Vagina (tissue), 2 donors: ENCODE results near the gene NT5DC2. TPM values are rescaled to one million over a fixed set of nuclear protein-coding genes. Genes with fewer than 3 reads are reported as not detected.

Experiments
- DNase-seq, 2 donors: peaks; one replicate each; pipeline ENCODE4 v3.0.0-alpha.2; 2017; ENCODE audit errors: extremely low spot score in 2 of 2
- H3K27ac ChIP-seq: fragments of 200-600 bp; sonication (generic); one replicate; pipeline ENCODE4 v1.5.1; 2019
- H3K27me3 ChIP-seq: fragments of 200-600 bp; sonication (generic); one replicate; pipeline ENCODE4 v1.5.1; 2019
- H3K36me3 ChIP-seq, 2 donors: fragments of 200-600 bp; sonication (generic); one replicate each; pipeline ENCODE4 v1.5.1; 2017 to 2019
- H3K4me1 ChIP-seq: fragments of 200-600 bp; sonication (generic); one replicate; pipeline ENCODE4 v1.5.1; 2019
- H3K4me3 ChIP-seq, 2 donors: fragments of 200-600 bp; sonication (generic); 1 replicate in 1 of 2; 2 replicates in 1 of 2; pipeline ENCODE4 v1.5.1; 2016 to 2019
- H3K9me3 ChIP-seq: fragments of 200-600 bp; sonication (generic); one replicate; pipeline ENCODE4 v1.5.1; 2019
- CTCF ChIP-seq, 3 experiments: fragments of 450-650 bp in 2 of 3; fragments of 200-600 bp in 1 of 3; sonication (generic) in 1 of 3; IDR thresholded peaks; one replicate each; pipeline ENCODE4 v1.5.1; 2017 to 2019; ENCODE audit warnings: antibody characterized with exemption in 3 of 3, mild to moderate bottlenecking in 2 of 3, moderate library complexity in 2 of 3
- POLR2A ChIP-seq, 2 donors: fragments of 450-650 bp; IDR thresholded peaks; one replicate each; pipeline ENCODE4 v1.6.1; 2017; ENCODE audit warnings: antibody characterized with exemption in 2 of 2, mild to moderate bottlenecking in 2 of 2, moderate library complexity in 2 of 2
- POLR2AphosphoS5 ChIP-seq, 2 donors: sonication (generic); formaldehyde crosslinking; IDR thresholded peaks; one replicate each; pipeline ENCODE4 v1.9.0; 2017; ENCODE audit warnings: antibody characterized with exemption in 2 of 2, mild to moderate bottlenecking in 2 of 2, low read depth in 1 of 2; ENCODE audit not compliant: insufficient read depth in 1 of 2
- intact Hi-C: fragments of 100-400 bp; cut with DNase I; formaldehyde crosslinking; loops from one replicate; pipeline ENCODE4 v1.15.1; 2023
- total RNA-seq: library from RNA; depleted of rRNA; stranded (reverse); fragments of >200 nt; gene quantifications from one replicate; pipeline ENCODE4 v1.2.3, GENCODE V29; 2016

NT5DC2 gene
- total RNA-seq, 1 donor from 2014 or later: 63.3 TPM

- H3K9me3 ChIP-seq: no peaks in the 10 kb centered on the region
- H3K4me3 ChIP-seq: no peak overlapping the region
- no peak for DNase-seq
- intact Hi-C loops: loop anchor here (10.0 kb wide), 1 partner anchor 97 kb away; no protein-coding TSS in a partner anchor
- no peak for TF ChIP-seq CTCF (IDR thresholded peaks at IDR 0.05)
- no peak overlapping the region for H3K27ac ChIP-seq
- H3K27me3 ChIP-seq: no peaks in the 10 kb centered on the region
- peaks cover 38% of the 10 kb centered on the region for H3K4me1 ChIP-seq
- peaks cover 0 to 6% of the 10 kb centered on the region in 2 donors for H3K36me3 ChIP-seq
Observed at GRCh38 chr3:52521881-52522650, 11.6 kb downstream of the NT5DC2 start.

GRCh38 chr3:52521488-52521824 lies 12.2 kb downstream of the NT5DC2 start:
- Histone ChIP-seq H3K27me3 (no peaks in the 10 kb centered on the region), H3K4me1 (peaks cover 34% of the 10 kb centered on the region), H3K36me3 (peaks cover 0 to 5% of the 10 kb centered on the region in 2 donors), H3K9me3 (no peaks in the 10 kb centered on the region), H3K27ac (no peak overlapping the region), H3K4me3 (no peak overlapping the region)
- no peak for TF ChIP-seq POLR2A (IDR thresholded peaks at IDR 0.05)
- no peak for TF ChIP-seq POLR2AphosphoS5 (IDR thresholded peaks at IDR 0.05; ENCODE audit: insufficient read depth in 1 of 2, low read depth in 1 of 2)
- TF ChIP-seq CTCF (IDR thresholded peaks at IDR 0.05): no peak
- intact Hi-C loops: loop anchor here (10.0 kb wide), 1 partner anchor 97 kb away; no protein-coding TSS in a partner anchor
- no peak for DNase-seq

- TF ChIP-seq POLR2AphosphoS5 (IDR thresholded peaks at IDR 0.05; ENCODE audit: insufficient read depth in 1 of 2, low read depth in 1 of 2) (no peak), CTCF (IDR thresholded peaks at IDR 0.05) (no peak), POLR2A (IDR thresholded peaks at IDR 0.05) (no peak)
- Histone ChIP-seq H3K4me3 (no peak overlapping the region), H3K36me3 (peaks cover 0 to 5% of the 10 kb centered on the region in 2 donors), H3K27me3 (no peaks in the 10 kb centered on the region), H3K27ac (no peak overlapping the region), H3K9me3 (no peaks in the 10 kb centered on the region), H3K4me1 (peaks cover 28% of the 10 kb centered on the region)
- DNase-seq: no peak
- intact Hi-C loops: loop anchor here (10.0 kb wide), 1 partner anchor 96 kb away; no protein-coding TSS in a partner anchor
Observed at GRCh38 chr3:52520716-52521487, 12.8 kb downstream of the NT5DC2 start.

GRCh38 chr3:52520141-52520667 lies 13.5 kb downstream of the NT5DC2 start:
- Histone ChIP-seq H3K36me3 (peaks cover 0 to 5% of the 10 kb centered on the region in 2 donors), H3K4me3 (no peak overlapping the region), H3K27ac (no peak overlapping the region), H3K4me1 (peaks cover 21% of the 10 kb centered on the region), H3K9me3 (no peaks in the 10 kb centered on the region), H3K27me3 (no peaks in the 10 kb centered on the region)
- no peak for DNase-seq
- TF ChIP-seq POLR2AphosphoS5 (IDR thresholded peaks at IDR 0.05; ENCODE audit: insufficient read depth in 1 of 2, low read depth in 1 of 2) (no peak), POLR2A (IDR thresholded peaks at IDR 0.05) (no peak), CTCF (IDR thresholded peaks at IDR 0.05) (no peak)
- intact Hi-C loops: loop anchor here (10.0 kb wide), 1 partner anchor 95 kb away; no protein-coding TSS in a partner anchor
